Gastrocnemius medialis (tissue), 4 donors: Measurements from ENCODE around the gene MYZAP. TPM values are rescaled to one million over a fixed set of nuclear protein-coding genes. Genes with fewer than 3 reads are reported as not detected.

Experiments
- ATAC-seq, 2 donors: fragments of 150-250 bp; one replicate each; pipeline ENCODE4 v1.9.1; 2016
- DNase-seq, 2 donors: peaks; one replicate each; pipeline ENCODE4 v3.0.0-alpha.2; 2019
- H3K27ac ChIP-seq, 4 donors: fragments of 200-600 bp; sonication (generic); 1 replicate in 1 of 4; 2 replicates in 3 of 4; pipeline ENCODE4 v1.5.1; 2016 to 2018; ENCODE audit warnings: mild to moderate bottlenecking in 2 of 4, moderate library complexity in 1 of 4
- H3K27me3 ChIP-seq, 3 donors: fragments of 200-600 bp; sonication (generic) in 2 of 3; 1 replicate in 1 of 3; 2 replicates in 2 of 3; pipeline versions ENCODE4 v1.5.1 to v1.6.0; 2016 to 2019; ENCODE audit warnings: mild to moderate bottlenecking in 1 of 3, moderate library complexity in 1 of 3
- H3K36me3 ChIP-seq, 2 donors: fragments of 200-600 bp; sonication (generic) in 1 of 2; one replicate each; pipeline ENCODE4 v1.5.1; 2017 to 2018
- H3K4me1 ChIP-seq, 2 donors: fragments of 200-600 bp; sonication (generic) in 1 of 2; one replicate each; pipeline ENCODE4 v1.5.1; 2016 to 2017; ENCODE audit warnings: mild to moderate bottlenecking in 2 of 2
- H3K4me3 ChIP-seq, 4 donors: fragments of 200-600 bp; sonication (generic) in 3 of 4; 1 replicate in 1 of 4; 2 replicates in 3 of 4; pipeline ENCODE4 v1.5.1; 2016 to 2019; ENCODE audit warnings: mild to moderate bottlenecking in 2 of 4
- H3K9me3 ChIP-seq, 3 donors: fragments of 200-600 bp; sonication (generic) in 2 of 3; 1 replicate in 1 of 3; 2 replicates in 2 of 3; pipeline ENCODE4 v1.5.1; 2016 to 2019
- POLR2A ChIP-seq, 2 donors: fragments of 450-650 bp; IDR thresholded peaks; one replicate each; pipeline ENCODE4 v1.6.1; 2017; ENCODE audit warnings: antibody characterized with exemption in 2 of 2, mild to moderate bottlenecking in 2 of 2, moderate library complexity in 2 of 2
- in situ Hi-C, 4 donors: fragments of 200-750 bp; cut with MboI; loops; one replicate each; pipeline versions ENCODE4 v1.15.0 to v1.8.0; 2017; ENCODE audit warnings: low sequenced_read_pairs in 4 of 4
- intact Hi-C: fragments of 100-400 bp; cut with DNase I; formaldehyde crosslinking; loops from one replicate; pipeline ENCODE4 v1.15.1; 2023; ENCODE audit warnings: low total_unique reads
- total RNA-seq, 4 donors: library from RNA; depleted of rRNA; stranded (reverse); fragments of >200 nt; gene quantifications; one replicate each; pipeline versions ENCODE4 v1.1.0 to v1.2.3, GENCODE V29; 2016
- TF ChIP-seq, protein P1 (sequence below), 5 experiments: fragments of 450-650 bp in 3 of 5; fragments of 200-600 bp in 2 of 5; sonication (generic) in 2 of 5; IDR thresholded peaks in 4 of 5; conservative IDR thresholded peaks in 1 of 5; 1 replicate in 4 of 5; 2 replicates in 1 of 5; pipeline ENCODE4 v1.5.1; 2016 to 2019; ENCODE audit warnings: antibody characterized with exemption in 5 of 5, mild to moderate bottlenecking in 3 of 5, moderate library complexity in 3 of 5

Gene MYZAP
- total RNA-seq, 4 donors from 2014 or later: 1.3 to 9.4 (median 1.4) TPM

DNA sequence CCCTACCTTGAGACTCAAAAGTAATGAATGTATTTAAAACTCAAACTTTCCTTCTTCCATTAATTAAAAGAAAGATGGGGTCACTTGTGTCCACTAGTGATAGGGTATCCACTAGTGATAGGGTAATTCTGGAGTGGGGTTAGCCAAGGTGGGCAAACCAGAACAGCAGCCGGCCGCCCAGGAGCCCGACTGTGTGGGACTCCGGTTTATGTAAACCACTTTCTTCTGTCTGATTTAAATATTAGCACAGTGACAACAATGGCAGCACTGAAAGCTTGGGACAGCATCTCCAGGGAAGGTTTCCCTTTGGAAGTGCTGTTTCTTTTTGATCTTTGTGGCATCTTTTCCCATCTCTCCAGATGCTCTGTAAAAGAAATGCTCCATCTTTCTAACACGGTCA, 722 bp downstream of the MYZAP start:
- H3K27me3 ChIP-seq: no peaks in the 10 kb centered on the region
- ATAC-seq (no peak), DNase-seq (no peak)
- no peak for TF ChIP-seq POLR2A (IDR thresholded peaks at IDR 0.05)
- TF ChIP-seq, protein P1, sequence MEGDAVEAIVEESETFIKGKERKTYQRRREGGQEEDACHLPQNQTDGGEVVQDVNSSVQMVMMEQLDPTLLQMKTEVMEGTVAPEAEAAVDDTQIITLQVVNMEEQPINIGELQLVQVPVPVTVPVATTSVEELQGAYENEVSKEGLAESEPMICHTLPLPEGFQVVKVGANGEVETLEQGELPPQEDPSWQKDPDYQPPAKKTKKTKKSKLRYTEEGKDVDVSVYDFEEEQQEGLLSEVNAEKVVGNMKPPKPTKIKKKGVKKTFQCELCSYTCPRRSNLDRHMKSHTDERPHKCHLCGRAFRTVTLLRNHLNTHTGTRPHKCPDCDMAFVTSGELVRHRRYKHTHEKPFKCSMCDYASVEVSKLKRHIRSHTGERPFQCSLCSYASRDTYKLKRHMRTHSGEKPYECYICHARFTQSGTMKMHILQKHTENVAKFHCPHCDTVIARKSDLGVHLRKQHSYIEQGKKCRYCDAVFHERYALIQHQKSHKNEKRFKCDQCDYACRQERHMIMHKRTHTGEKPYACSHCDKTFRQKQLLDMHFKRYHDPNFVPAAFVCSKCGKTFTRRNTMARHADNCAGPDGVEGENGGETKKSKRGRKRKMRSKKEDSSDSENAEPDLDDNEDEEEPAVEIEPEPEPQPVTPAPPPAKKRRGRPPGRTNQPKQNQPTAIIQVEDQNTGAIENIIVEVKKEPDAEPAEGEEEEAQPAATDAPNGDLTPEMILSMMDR (IDR thresholded peaks at IDR 0.05 in 4 of 5, conservative IDR thresholded peaks at IDR 0.05 in 1 of 5): no peak
- in situ Hi-C loops (no loop called here), intact Hi-C loops (no loop called here)
- H3K36me3 ChIP-seq: no peaks in the 10 kb centered on the region
- peak overlapping the region in 1 of 4 donors; percentile 54 for H3K27ac ChIP-seq
- H3K4me3 ChIP-seq: peak overlapping the region in 3 of 4 donors; percentile 54 to 58 (median 56)
- H3K9me3 ChIP-seq: no peaks in the 10 kb centered on the region
- H3K4me1 ChIP-seq: peaks cover 17 to 27% of the 10 kb centered on the region in 2 donors

DNA sequence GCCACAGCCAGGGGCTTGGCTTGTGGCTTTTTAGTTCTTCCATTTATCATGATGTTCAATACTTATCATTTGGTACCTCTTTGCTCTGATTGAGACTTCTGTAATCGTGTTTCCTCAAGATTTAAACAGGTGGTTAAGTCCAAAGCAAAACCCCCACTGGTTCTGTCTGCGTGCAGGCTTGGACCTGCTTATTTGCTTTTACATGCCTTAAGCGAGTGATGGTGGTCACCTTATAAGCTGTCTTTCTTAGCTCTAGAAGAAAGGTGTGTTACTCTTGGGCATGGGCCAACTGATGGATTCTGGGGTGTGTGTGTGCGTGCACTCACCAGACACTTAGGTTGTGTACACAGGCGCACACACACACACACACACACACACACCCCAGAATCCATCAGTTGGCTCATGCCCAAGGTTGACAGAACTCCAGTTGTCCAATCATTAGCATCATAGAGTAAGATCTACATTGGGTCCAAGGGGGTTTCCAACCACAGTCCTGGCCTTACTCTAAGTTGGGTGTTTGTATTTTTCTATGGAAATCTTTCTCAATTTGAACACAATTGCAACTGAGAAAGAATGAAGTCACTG, 1.2 kb downstream of the MYZAP start:
- intact Hi-C loops (no loop called here), in situ Hi-C loops (no loop called here)
- ATAC-seq: no peak
- no peaks in the 10 kb centered on the region for H3K9me3 ChIP-seq
- no peak for TF ChIP-seq POLR2A (IDR thresholded peaks at IDR 0.05)
- TF ChIP-seq, protein P1 (IDR thresholded peaks at IDR 0.05 in 4 of 5, conservative IDR thresholded peaks at IDR 0.05 in 1 of 5): no peak
- DNase-seq: no peak
- no peaks in the 10 kb centered on the region for H3K27me3 ChIP-seq
- no peaks in the 10 kb centered on the region for H3K36me3 ChIP-seq
- peaks cover 17 to 29% of the 10 kb centered on the region in 2 donors for H3K4me1 ChIP-seq
- peak overlapping the region in 1 of 4 donors; percentile 54 for H3K27ac ChIP-seq
- no peak overlapping the region for H3K4me3 ChIP-seq

DNA sequence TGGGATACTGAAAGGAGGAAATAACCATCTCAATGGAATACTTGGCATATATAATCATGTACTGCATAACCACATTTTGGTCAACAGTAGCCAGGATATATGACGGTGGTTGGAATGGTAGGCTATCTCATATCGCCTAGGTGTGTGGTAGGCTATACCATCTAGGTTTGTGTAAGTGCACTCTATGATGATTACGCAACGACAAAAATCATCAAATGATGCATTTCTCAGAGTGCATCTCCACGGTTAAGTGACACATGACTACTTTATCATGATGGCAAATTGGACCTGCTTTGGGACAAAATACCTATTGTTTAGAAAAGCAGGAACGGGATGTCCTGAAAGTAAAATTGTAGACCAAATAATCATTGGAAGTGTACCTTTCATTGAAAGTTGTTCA, 2.8 kb downstream of the MYZAP start:
- peaks cover 17 to 35% of the 10 kb centered on the region in 2 donors for H3K4me1 ChIP-seq
- TF ChIP-seq, protein P1 (IDR thresholded peaks at IDR 0.05 in 4 of 5, conservative IDR thresholded peaks at IDR 0.05 in 1 of 5): no peak
- no peak for TF ChIP-seq POLR2A (IDR thresholded peaks at IDR 0.05)
- no peak overlapping the region for H3K4me3 ChIP-seq
- in situ Hi-C loops: no loop called here
- intact Hi-C loops: loop anchor here (2.0 kb wide), 1 partner anchor 40 kb away; no protein-coding TSS in a partner anchor
- DNase-seq (no peak), ATAC-seq (no peak)
- H3K36me3 ChIP-seq: no peaks in the 10 kb centered on the region
- H3K27ac ChIP-seq: peak overlapping the region; percentile 47 to 75 (median 59)
- H3K27me3 ChIP-seq: no peaks in the 10 kb centered on the region
- no peaks in the 10 kb centered on the region for H3K9me3 ChIP-seq

DNA sequence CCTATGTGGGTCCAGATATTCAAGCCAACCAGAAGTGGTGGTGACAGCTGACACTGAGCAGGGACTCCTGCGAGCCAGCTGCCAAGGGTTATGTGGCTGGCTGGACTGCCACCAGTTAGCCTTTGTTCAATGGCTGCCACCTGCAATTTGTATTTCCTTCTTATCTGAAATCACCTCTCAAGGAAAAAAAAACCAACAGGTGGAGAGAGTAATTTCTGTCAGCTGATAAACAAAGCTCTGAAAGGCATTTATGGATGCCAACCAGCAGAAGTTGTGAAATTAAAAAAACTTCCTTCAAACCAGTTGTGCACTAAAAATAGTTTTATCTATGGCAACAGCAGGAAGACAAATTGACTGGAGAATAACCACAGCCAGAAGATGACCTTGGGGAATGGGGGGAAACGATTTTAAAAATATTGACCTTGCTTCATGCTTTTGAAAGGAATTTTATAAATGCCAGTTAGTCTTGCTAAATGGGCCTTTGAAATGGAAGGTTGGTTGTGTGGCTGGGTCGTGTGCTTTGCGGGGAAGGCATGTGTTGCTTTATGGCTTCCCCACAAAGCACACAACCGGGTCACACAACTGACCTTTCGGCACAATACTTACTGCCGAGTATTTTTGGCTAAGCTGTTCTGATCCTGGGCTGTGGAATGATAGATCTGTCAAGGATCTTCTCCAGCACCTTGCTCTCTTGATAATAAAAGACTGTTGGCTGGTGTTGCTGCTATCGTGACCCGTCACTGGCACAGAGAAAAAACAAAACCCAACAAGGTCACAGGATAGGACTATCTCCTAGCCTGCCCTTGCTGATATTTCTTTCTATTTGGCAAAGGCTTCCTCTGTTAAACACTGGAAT, 3.5 kb downstream of the MYZAP start:
- TF ChIP-seq, protein P1 (IDR thresholded peaks at IDR 0.05 in 4 of 5, conservative IDR thresholded peaks at IDR 0.05 in 1 of 5): no peak
- no peak for TF ChIP-seq POLR2A (IDR thresholded peaks at IDR 0.05)
- intact Hi-C loops: loop anchor here (2.0 kb wide), 1 partner anchor 40 kb away; no protein-coding TSS in a partner anchor
- in situ Hi-C loops: no loop called here
- DNase-seq (peak in 1 of 2 donors; percentile 39), ATAC-seq (peak; percentile 62 to 66)
- Histone ChIP-seq H3K9me3 (no peaks in the 10 kb centered on the region), H3K27ac (peak overlapping the region; percentile 47 to 75 (median 59)), H3K4me1 (peaks cover 17 to 33% of the 10 kb centered on the region in 2 donors), H3K36me3 (no peaks in the 10 kb centered on the region), H3K27me3 (no peaks in the 10 kb centered on the region), H3K4me3 (no peak overlapping the region)
